Measurements from ENCODE around the gene COPZ2. TPM values are rescaled to one million over a fixed set of nuclear protein-coding genes. Genes with fewer than 3 reads are reported as not detected.

COPZ2 gene
- polyA plus RNA-seq, 1 of the 3 experiments (the other 2 are of a cell fraction): 36.9 TPM

DNA sequence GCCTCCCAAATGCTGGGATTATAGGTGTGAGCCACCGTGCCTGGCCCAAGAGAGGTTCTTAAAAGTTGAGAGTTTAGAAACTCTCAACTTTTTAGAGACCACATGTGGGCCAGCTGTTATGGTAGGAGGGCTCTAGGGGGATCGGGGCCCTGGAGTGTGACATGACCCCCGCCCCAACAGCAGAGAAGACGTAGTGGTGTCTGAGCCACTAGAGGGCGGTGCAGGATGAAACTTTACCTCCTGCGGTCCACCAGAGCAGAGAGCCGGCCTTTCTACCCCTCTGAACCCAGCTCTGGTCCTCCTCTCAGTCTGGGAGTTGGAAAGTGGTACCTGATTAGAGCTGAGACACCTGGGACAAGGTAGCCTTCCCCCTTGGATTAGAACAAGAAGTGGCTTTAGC is 59.3 kb downstream of the COPZ2 start:
- H3K9me3 ChIP-seq: no peaks in the 10 kb centered on the region
- H3K9ac ChIP-seq: no peak overlapping the region
- H3F3A ChIP-seq (replicated peaks; ENCODE audit: insufficient read depth): no peaks in the 10 kb centered on the region
- ChIA-PET CTCF (interaction anchor here (0.6 to 41.8 kb wide), 42 partner anchors 9 to 573 kb away, joined by 3 to 1752 read pairs (median 4); partner anchors contain the start of genes CDK5RAP3, PNPO, PRR15L and SCRN2), POLR2A (interaction anchor here (0.6 to 7.4 kb wide), 6 partner anchors 9 to 76 kb away, joined by 3 to 189 read pairs (median 4); no protein-coding TSS in a partner anchor)
- no peaks in the 10 kb centered on the region for H3K9me2 ChIP-seq
- no peaks in the 10 kb centered on the region for H3K79me2 ChIP-seq (ENCODE audit: insufficient read depth)
- H3K4me1 ChIP-seq (ENCODE audit: control insufficient read depth in 1 of 2, insufficient read depth in 2 of 2, low read depth in 1 of 2, low read length in 1 of 2): peaks cover 0 to 49% of the 10 kb centered on the region in 2 experiments; a peak in 2 of 4 replicates
- WGBS (ENCODE audit: low lambda C conversion rate): 11% methylated on average over 7 of the region's 7 CpGs
- H3K4me3 ChIP-seq (ENCODE audit: low read depth in 2 of 2, low read length in 1 of 2): no peak overlapping the region; a peak in 1 of 4 replicates
- H3K27ac ChIP-seq (ENCODE audit: low read depth in 2 of 2, low read length in 1 of 2): peak overlapping the region in 1 of 2 experiments; percentile 98; a peak in 2 of 4 replicates
- no peaks in the 10 kb centered on the region for H3K27me3 ChIP-seq (ENCODE audit: insufficient read depth)
- H3K4me2 ChIP-seq: no peak overlapping the region
- no peak for TF ChIP-seq POLR2AphosphoS5 (IDR thresholded peaks at IDR 0.05; ENCODE audit: low read depth, low read length)
- TF ChIP-seq SIN3A (IDR thresholded peaks at IDR 0.05; ENCODE audit: borderline replicate concordance, low read depth, low read length): peak; percentile 38; the same call in 1 of the 2 replicates
- TF ChIP-seq, protein P1, sequence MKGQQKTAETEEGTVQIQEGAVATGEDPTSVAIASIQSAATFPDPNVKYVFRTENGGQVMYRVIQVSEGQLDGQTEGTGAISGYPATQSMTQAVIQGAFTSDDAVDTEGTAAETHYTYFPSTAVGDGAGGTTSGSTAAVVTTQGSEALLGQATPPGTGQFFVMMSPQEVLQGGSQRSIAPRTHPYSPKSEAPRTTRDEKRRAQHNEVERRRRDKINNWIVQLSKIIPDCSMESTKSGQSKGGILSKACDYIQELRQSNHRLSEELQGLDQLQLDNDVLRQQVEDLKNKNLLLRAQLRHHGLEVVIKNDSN (IDR thresholded peaks at IDR 0.05; ENCODE audit: borderline replicate concordance, low read depth): no peak
- TF ChIP-seq, protein P2, sequence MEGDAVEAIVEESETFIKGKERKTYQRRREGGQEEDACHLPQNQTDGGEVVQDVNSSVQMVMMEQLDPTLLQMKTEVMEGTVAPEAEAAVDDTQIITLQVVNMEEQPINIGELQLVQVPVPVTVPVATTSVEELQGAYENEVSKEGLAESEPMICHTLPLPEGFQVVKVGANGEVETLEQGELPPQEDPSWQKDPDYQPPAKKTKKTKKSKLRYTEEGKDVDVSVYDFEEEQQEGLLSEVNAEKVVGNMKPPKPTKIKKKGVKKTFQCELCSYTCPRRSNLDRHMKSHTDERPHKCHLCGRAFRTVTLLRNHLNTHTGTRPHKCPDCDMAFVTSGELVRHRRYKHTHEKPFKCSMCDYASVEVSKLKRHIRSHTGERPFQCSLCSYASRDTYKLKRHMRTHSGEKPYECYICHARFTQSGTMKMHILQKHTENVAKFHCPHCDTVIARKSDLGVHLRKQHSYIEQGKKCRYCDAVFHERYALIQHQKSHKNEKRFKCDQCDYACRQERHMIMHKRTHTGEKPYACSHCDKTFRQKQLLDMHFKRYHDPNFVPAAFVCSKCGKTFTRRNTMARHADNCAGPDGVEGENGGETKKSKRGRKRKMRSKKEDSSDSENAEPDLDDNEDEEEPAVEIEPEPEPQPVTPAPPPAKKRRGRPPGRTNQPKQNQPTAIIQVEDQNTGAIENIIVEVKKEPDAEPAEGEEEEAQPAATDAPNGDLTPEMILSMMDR (IDR thresholded peaks at IDR 0.05): peak; percentile 99
- TF ChIP-seq RCOR1 (IDR thresholded peaks at IDR 0.05; ENCODE audit: low read length): peak; percentile 49; the same call in 1 of the 2 replicates
- TF ChIP-seq RAD21 (IDR thresholded peaks at IDR 0.05; ENCODE audit: low read length): peak; percentile 99
- peak; percentile 55 for TF ChIP-seq CHD2 (IDR thresholded peaks at IDR 0.05; ENCODE audit: low read length, partially characterized antibody)
- TF ChIP-seq SMC3 (IDR thresholded peaks at IDR 0.05; ENCODE audit: low read depth, low read length): peak; percentile 100
- H4K20me1 ChIP-seq (ENCODE audit: insufficient read depth): no peaks in the 10 kb centered on the region
- no peak overlapping the region for H2AFZ ChIP-seq (ENCODE audit: low read depth)
- peaks cover 64 to 86% of the 10 kb centered on the region in 2 experiments for H3K36me3 ChIP-seq (replicated peaks in 1 of 2; ENCODE audit: control insufficient read depth in 1 of 2, insufficient read depth in 2 of 2, low read length in 1 of 2)
- DNase-seq: peak; percentile 95

Small RNA genes lying within 50 kb of the gene (small RNA-seq; reads per million reads assigned to genes)
- gene AC004477.2: 0 reads per million in 7 experiments
- gene MIR152: 239 to 5,951 (median 3,985) reads per million in 7 experiments

Other genes with a start within 250 kb of the COPZ2 start
- gene OSBPL7, start 216.0 kb downstream of the COPZ2 start, polyA plus RNA-seq (2012; rRNA removed): 23.7 and 24.7 TPM in 2 replicates
- gene MRPL10, start 206.3 kb downstream of the COPZ2 start, polyA plus RNA-seq (2012; rRNA removed): 133 and 136 TPM in 2 replicates
- 1.6 and 1.8 TPM in 2 replicates for gene LRRC46, start 206.1 kb downstream of the COPZ2 start, polyA plus RNA-seq (2012; rRNA removed)
- 135 and 139 TPM in 2 replicates for gene SCRN2, start 196.5 kb downstream of the COPZ2 start, polyA plus RNA-seq (2012; rRNA removed)
- 0.03 TPM in 2 replicates for gene SP6, start 186.6 kb downstream of the COPZ2 start, polyA plus RNA-seq (2012; rRNA removed)
- gene SP2, start 141.6 kb downstream of the COPZ2 start, polyA plus RNA-seq (2012; rRNA removed): 8.8 and 16.7 TPM in 2 replicates
- 26.1 and 33.8 TPM in 2 replicates for gene PNPO, start 96.2 kb downstream of the COPZ2 start, polyA plus RNA-seq (2012; rRNA removed)
- gene PRR15L, start 79.9 kb downstream of the COPZ2 start, polyA plus RNA-seq (2012; rRNA removed): not detected in 2 replicates
- gene CDK5RAP3, start 66.7 kb downstream of the COPZ2 start, polyA plus RNA-seq (2012; rRNA removed): 208 and 288 TPM in 2 replicates
- 159 and 174 TPM in 2 replicates for gene NFE2L1, start 10.6 kb upstream of the COPZ2 start, polyA plus RNA-seq (2012; rRNA removed)
- gene CBX1, start 63.7 kb upstream of the COPZ2 start, polyA plus RNA-seq (2012; rRNA removed): 102 and 112 TPM in 2 replicates
- gene SNX11, start 70.0 kb upstream of the COPZ2 start, polyA plus RNA-seq (2012; rRNA removed): 19.0 and 31.6 TPM in 2 replicates

All from SK-N-SH (cell line).